BE2C (cell line): ENCODE data around the gene DAPK1.

ENCODE experiments used
- DNase-seq: peaks from one replicate; pipeline ENCODE4 v3.0.0-alpha.2; 2020
- H3K27me3 ChIP-seq: fragments of 250-450 bp; sonication (Bioruptor Pico); 2 replicates; pipeline ENCODE4 v1.5.1; 2020; ENCODE audit warnings: mild to moderate bottlenecking
- H3K36me3 ChIP-seq: fragments of 250-450 bp; sonication (Bioruptor Pico); 2 replicates; pipeline ENCODE4 v1.5.1; 2020; ENCODE audit warnings: mild to moderate bottlenecking
- H3K4me1 ChIP-seq: fragments of 250-450 bp; sonication (Bioruptor Pico); 2 replicates; pipeline ENCODE4 v1.5.1; 2020
- H3K4me3 ChIP-seq: 2 replicates; pipeline ENCODE4 v1.5.1; 2011; ENCODE audit warnings: low read depth, low read length
- H3K9me3 ChIP-seq: fragments of 250-450 bp; sonication (Bioruptor Pico); 2 replicates; pipeline ENCODE4 v1.5.1; 2020
- TF ChIP-seq, protein P1 (sequence below): IDR thresholded peaks from 2 replicates; pipeline ENCODE4 v1.5.1; 2012; ENCODE audit warnings: mild to moderate bottlenecking, low read depth, low read length

DAPK1 gene

DNA sequence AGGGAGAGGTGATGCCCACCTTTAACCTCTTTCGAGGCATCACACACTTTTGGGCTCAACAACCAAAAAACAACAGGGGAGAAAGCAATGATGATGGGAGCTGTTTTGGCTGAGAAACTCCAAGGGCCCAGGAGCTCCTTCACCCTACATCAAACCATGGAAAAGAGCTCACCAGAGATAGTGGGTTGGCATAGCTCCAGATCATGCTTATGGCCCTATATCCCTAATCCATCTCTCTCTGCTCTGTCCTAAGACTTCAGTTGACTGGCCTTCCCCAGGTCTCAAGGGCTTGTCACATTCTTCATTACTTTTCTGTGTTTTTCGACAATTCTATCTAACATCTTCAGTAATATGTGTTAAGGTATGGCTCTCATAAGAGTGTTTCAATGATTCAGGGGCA, 222.5 kb downstream of the DAPK1 start:
- H3K27me3 ChIP-seq: no peaks in the 10 kb centered on the region
- no peak for DNase-seq
- H3K4me3 ChIP-seq: no peak overlapping the region
- no peaks in the 10 kb centered on the region for H3K4me1 ChIP-seq
- H3K36me3 ChIP-seq: no peaks in the 10 kb centered on the region
- TF ChIP-seq, protein P1, sequence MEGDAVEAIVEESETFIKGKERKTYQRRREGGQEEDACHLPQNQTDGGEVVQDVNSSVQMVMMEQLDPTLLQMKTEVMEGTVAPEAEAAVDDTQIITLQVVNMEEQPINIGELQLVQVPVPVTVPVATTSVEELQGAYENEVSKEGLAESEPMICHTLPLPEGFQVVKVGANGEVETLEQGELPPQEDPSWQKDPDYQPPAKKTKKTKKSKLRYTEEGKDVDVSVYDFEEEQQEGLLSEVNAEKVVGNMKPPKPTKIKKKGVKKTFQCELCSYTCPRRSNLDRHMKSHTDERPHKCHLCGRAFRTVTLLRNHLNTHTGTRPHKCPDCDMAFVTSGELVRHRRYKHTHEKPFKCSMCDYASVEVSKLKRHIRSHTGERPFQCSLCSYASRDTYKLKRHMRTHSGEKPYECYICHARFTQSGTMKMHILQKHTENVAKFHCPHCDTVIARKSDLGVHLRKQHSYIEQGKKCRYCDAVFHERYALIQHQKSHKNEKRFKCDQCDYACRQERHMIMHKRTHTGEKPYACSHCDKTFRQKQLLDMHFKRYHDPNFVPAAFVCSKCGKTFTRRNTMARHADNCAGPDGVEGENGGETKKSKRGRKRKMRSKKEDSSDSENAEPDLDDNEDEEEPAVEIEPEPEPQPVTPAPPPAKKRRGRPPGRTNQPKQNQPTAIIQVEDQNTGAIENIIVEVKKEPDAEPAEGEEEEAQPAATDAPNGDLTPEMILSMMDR: no peak
- no peaks in the 10 kb centered on the region for H3K9me3 ChIP-seq

DNA sequence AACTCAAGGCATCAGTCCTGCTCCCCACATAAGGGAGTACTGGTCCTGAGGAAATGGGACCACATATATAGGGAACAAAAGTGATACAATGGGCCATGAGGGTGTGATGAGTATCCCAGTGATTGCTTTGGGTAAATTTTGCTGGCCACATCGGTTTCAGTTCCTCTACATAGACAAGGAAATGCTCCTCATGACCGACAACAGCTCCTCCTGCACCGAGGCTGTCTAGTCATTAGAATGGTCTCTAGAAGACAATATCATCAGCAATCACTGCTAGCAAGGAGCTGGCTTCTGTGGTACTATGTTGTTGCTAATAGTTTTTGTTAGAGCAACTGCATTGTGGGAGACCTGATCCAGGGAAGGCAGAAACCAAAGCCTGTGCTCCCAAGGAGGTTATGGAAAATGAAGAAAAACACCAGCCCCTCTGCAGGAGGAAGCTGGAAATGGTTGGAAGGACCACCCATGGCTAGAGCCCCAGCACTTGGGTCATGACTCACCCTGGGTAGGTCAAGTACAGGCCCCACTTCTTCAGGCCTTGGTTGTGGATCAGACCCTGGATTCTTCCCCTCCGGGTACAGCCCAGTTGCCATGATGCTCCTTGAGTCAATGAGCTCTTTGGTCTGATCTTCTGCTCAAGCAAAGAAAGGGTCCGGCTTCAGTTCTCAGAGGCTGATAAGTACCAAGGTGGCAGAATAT, 224.9 kb downstream of the DAPK1 start:
- no peak for DNase-seq
- TF ChIP-seq, protein P1: no peak
- no peak overlapping the region for H3K4me3 ChIP-seq
- H3K4me1 ChIP-seq: no peaks in the 10 kb centered on the region
- no peaks in the 10 kb centered on the region; the same call in 1 of the 2 replicates for H3K36me3 ChIP-seq
- H3K27me3 ChIP-seq: no peaks in the 10 kb centered on the region
- no peaks in the 10 kb centered on the region for H3K9me3 ChIP-seq

DNA sequence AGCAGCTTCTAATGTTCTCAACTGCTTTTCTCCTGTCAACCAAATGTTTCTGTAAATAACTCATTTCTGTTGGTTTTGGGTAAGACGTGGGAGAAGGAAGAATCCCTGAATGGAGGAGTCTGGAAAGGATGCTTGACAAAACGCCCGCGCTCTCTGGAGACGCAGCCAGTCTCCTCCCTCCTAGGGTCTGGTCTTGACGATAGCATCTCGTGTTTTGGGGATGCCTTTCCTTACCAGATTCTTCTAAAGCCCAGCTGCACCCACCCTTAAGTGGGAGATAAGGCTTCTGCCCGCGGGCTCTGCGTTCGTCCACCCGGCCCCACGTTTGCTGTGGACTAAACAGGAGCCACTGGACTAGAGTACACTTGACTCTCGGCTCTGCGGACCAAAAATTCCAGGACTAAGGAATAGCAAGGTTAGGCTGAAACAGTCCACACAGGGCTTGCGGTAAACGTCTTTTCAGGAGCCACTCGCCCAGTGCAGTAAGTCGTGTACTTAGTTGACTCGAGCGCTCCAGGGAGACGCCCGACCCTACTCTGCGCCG, 227.8 kb downstream of the DAPK1 start:
- peaks cover 7% of the 10 kb centered on the region; the same call in 1 of the 2 replicates for H3K36me3 ChIP-seq
- no peak for DNase-seq
- H3K27me3 ChIP-seq: no peaks in the 10 kb centered on the region
- no peaks in the 10 kb centered on the region for H3K9me3 ChIP-seq
- H3K4me1 ChIP-seq: no peaks in the 10 kb centered on the region
- H3K4me3 ChIP-seq: peak overlapping the region; percentile 84
- TF ChIP-seq, protein P1: no peak

DNA sequence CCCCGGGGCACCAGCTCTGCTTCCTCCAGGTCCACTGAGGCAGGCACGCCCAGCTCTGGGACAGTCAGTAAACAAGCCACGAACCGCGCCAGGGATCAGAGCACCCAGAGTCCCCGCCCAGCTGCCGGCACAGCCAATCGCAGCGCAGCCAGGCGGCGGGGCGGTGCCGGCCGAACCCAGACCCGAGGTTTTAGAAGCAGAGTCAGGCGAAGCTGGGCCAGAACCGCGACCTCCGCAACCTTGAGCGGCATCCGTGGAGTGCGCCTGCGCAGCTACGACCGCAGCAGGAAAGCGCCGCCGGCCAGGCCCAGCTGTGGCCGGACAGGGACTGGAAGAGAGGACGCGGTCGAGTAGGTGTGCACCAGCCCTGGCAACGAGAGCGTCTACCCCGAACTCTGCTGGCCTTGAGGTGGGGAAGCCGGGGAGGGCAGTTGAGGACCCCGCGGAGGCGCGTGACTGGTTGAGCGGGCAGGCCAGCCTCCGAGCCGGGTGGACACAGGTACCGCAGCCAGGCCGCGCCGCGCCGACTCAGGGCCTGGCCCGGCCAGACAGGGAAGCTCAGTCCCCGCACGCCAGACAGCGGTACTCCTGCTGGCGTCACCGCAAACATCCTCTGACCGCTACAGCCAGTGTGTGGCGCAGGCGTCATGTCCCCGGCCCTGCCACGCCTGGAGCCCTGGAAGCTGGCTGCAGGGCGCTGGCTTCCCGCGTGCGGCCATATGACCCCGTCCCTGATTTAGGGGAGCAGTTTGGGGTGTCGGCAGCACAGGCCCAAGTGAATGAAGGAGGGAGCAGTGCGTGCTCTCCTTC, 228.4 kb downstream of the DAPK1 start, which contains the start of gene CTSL:
Gene CTSL, plus strand, starts transcription at position 220 of the 810 bp plus-strand sequence. CDS start 1,485 bp downstream, outside the sequence.
- H3K4me1 ChIP-seq: no peaks in the 10 kb centered on the region
- TF ChIP-seq, protein P1: peak; percentile 36; the same call in 1 of the 2 replicates
- no peaks in the 10 kb centered on the region for H3K27me3 ChIP-seq
- DNase-seq: peak; percentile 84
- no peaks in the 10 kb centered on the region for H3K9me3 ChIP-seq
- H3K4me3 ChIP-seq: peak within 1 kb of the TSS; percentile 84
- H3K36me3 ChIP-seq: peaks cover 7% of the 10 kb centered on the region; the same call in 1 of the 2 replicates

DNA sequence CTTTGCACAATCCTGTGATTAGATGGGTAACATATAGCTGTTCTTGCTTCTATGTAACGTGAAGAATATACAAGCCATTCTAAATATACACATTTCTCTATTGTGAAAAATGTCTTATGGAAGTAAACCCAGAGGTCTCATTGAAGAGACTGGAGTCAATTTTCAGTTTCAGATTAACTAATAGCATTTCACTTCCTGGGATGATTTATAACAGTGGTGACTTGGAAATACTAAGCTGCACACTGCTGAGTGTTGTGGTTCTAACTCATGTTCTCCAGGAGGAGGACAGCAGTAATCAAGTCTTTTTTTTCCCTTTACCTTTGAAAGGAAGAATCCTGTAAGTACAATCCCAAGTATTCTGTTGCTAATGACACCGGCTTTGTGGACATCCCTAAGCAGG, 231.6 kb downstream of the DAPK1 start:
- no peak overlapping the region for H3K4me3 ChIP-seq
- H3K27me3 ChIP-seq: no peaks in the 10 kb centered on the region
- TF ChIP-seq, protein P1: no peak
- no peaks in the 10 kb centered on the region for H3K9me3 ChIP-seq
- H3K4me1 ChIP-seq: no peaks in the 10 kb centered on the region
- H3K36me3 ChIP-seq: peaks cover 7% of the 10 kb centered on the region; the same call in 1 of the 2 replicates
- DNase-seq: no peak
